Thyroid gland (tissue), 4 donors: ENCODE measurements around the gene DVL1.

Source experiments
- CTCF ChIP-seq, 6 experiments: fragments of 200-600 bp in 3 of 6; fragments of 450-650 bp in 3 of 6; sonication (generic) in 3 of 6; IDR thresholded peaks; one replicate each; pipeline ENCODE4 v1.5.1; 2016 to 2019; ENCODE audit warnings: antibody characterized with exemption in 6 of 6, mild to moderate bottlenecking in 2 of 6, inconsistent platforms in 1 of 6, moderate library complexity in 1 of 6
- POLR2A ChIP-seq, 2 donors: fragments of 450-650 bp; IDR thresholded peaks; one replicate each; pipeline ENCODE4 v1.6.1; 2017; ENCODE audit warnings: antibody characterized with exemption in 2 of 2, mild to moderate bottlenecking in 2 of 2, moderate library complexity in 1 of 2

- TF ChIP-seq CTCF (IDR thresholded peaks at IDR 0.05) (no peak), POLR2A (IDR thresholded peaks at IDR 0.05) (no peak)
Measured at GRCh38 chr1:1342061-1342562, 7.1 kb downstream of the DVL1 start.
